Peyer's patch (tissue), 4 donors: ENCODE data around the gene PKP2.

ENCODE experiments used
- CTCF ChIP-seq, 6 experiments: fragments of 450-650 bp in 4 of 6; fragments of 200-600 bp in 2 of 6; sonication (generic) in 1 of 6; IDR thresholded peaks; one replicate each; pipeline ENCODE4 v1.5.1; 2017 to 2019; ENCODE audit warnings: antibody characterized with exemption in 6 of 6, mild to moderate bottlenecking in 3 of 6, moderate library complexity in 1 of 6
- POLR2A ChIP-seq, 2 donors: fragments of 450-650 bp; IDR thresholded peaks; one replicate each; pipeline ENCODE4 v1.5.1; 2017; ENCODE audit warnings: antibody characterized with exemption in 2 of 2, mild to moderate bottlenecking in 2 of 2, moderate library complexity in 2 of 2

- TF ChIP-seq CTCF (IDR thresholded peaks at IDR 0.05) (no peak), POLR2A (IDR thresholded peaks at IDR 0.05) (no peak)
These were observed 669 bp upstream of the PKP2 start for GRCh38 chr12:32897281-32897610.
